HUES64 (cell line): Measurements from ENCODE around the gene RGSL1.

Experiments
- H3K27ac ChIP-seq: 2 replicates; pipeline ENCODE4 v1.7.0; 2013; ENCODE audit warnings: low read depth, low read length, inconsistent platforms
- H3K27me3 ChIP-seq: 2 replicates; pipeline ENCODE4 v1.6.1; 2013; ENCODE audit warnings: mild to moderate bottlenecking, low read length; ENCODE audit not compliant: insufficient read depth
- H3K36me3 ChIP-seq: 2 replicates; pipeline ENCODE4 v1.6.1; 2013; ENCODE audit warnings: mild to moderate bottlenecking, low read length; ENCODE audit not compliant: insufficient read depth
- H3K4me1 ChIP-seq: 2 replicates; pipeline ENCODE4 v1.6.1; 2013; ENCODE audit warnings: mild to moderate bottlenecking, low read length, moderate library complexity; ENCODE audit not compliant: insufficient read depth
- H3K4me3 ChIP-seq: 2 replicates; pipeline ENCODE4 v1.5.1; 2013; ENCODE audit warnings: mild to moderate bottlenecking, low read length, moderate library complexity
- H3K9ac ChIP-seq: 2 replicates; pipeline ENCODE4 v1.6.1; 2013; ENCODE audit warnings: mild to moderate bottlenecking, low read depth, low read length
- H3K9me3 ChIP-seq: 2 replicates; pipeline ENCODE4 v1.6.1; 2013; ENCODE audit warnings: low read depth, low read length; ENCODE audit not compliant: insufficient read depth
- WGBS: fragments of 150-250, 120-280 bp; methylation state at CpG from one replicate; pipeline ENCODE4 v1.1.7; 2013; ENCODE audit warnings: missing lambda C conversion rate; 5-methylcytosine and 5-hydroxymethylcytosine counted together

RGSL1 gene

GRCh38 chr1:182533896-182534295 is 84.0 kb downstream of the RGSL1 start:
- Histone ChIP-seq H3K27ac (no peak overlapping the region), H3K36me3 (no peaks in the 10 kb centered on the region), H3K9ac (no peak overlapping the region), H3K4me3 (no peak overlapping the region), H3K4me1 (no peaks in the 10 kb centered on the region), H3K9me3 (no peaks in the 10 kb centered on the region), H3K27me3 (no peaks in the 10 kb centered on the region)
- WGBS = 100% methylated on average over 2 of the region's 2 CpGs

- H3K9ac ChIP-seq = no peak overlapping the region
- H3K36me3 ChIP-seq = no peaks in the 10 kb centered on the region
- 0 out of 2 replicates have a peak, but pooled peaks cover 3% of the 10 kb centered on the region for H3K9me3 ChIP-seq
- H3K4me1 ChIP-seq = no peaks in the 10 kb centered on the region
- H3K4me3 ChIP-seq = no peak overlapping the region
- no peak overlapping the region for H3K27ac ChIP-seq
- H3K27me3 ChIP-seq = no peaks in the 10 kb centered on the region
These were observed 99.4 kb downstream of the RGSL1 start for GRCh38 chr1:182549346-182549745.

- Histone ChIP-seq H3K9me3 (0 out of 2 replicates have a peak, but pooled peaks cover 3% of the 10 kb centered on the region), H3K4me1 (no peaks in the 10 kb centered on the region), H3K4me3 (no peak overlapping the region), H3K27ac (no peak overlapping the region), H3K36me3 (no peaks in the 10 kb centered on the region), H3K9ac (no peak overlapping the region), H3K27me3 (no peaks in the 10 kb centered on the region)
- no CpG with 5 or more reads among the region's 1 CpG for WGBS
These were observed 99.9 kb downstream of the RGSL1 start for GRCh38 chr1:182549811-182550210.

GRCh38 chr1:182552527-182552926 is 102.6 kb downstream of the RGSL1 start:
- no peak overlapping the region for H3K4me3 ChIP-seq
- no peak overlapping the region for H3K27ac ChIP-seq
- H3K27me3 ChIP-seq = no peaks in the 10 kb centered on the region
- no peaks in the 10 kb centered on the region for H3K4me1 ChIP-seq
- 0 out of 2 replicates have a peak, but pooled peaks cover 3% of the 10 kb centered on the region for H3K9me3 ChIP-seq
- 87% methylated on average over 2 of the region's 2 CpGs for WGBS
- no peak overlapping the region for H3K9ac ChIP-seq
- no peaks in the 10 kb centered on the region for H3K36me3 ChIP-seq

GRCh38 chr1:182555493-182555892 is 105.5 kb downstream of the RGSL1 start:
- Histone ChIP-seq H3K4me3 (no peak overlapping the region), H3K36me3 (no peaks in the 10 kb centered on the region), H3K4me1 (no peaks in the 10 kb centered on the region), H3K9me3 (0 out of 2 replicates have a peak, but pooled peaks cover 3% of the 10 kb centered on the region), H3K9ac (no peak overlapping the region), H3K27ac (no peak overlapping the region), H3K27me3 (no peaks in the 10 kb centered on the region)
- 97% methylated on average over 1 of the region's 1 CpG for WGBS

GRCh38 chr1:182556279-182556678 is 106.3 kb downstream of the RGSL1 start:
- Histone ChIP-seq H3K27me3 (no peaks in the 10 kb centered on the region), H3K27ac (no peak overlapping the region), H3K9ac (no peak overlapping the region), H3K36me3 (no peaks in the 10 kb centered on the region), H3K4me3 (no peak overlapping the region), H3K4me1 (no peaks in the 10 kb centered on the region), H3K9me3 (0 out of 2 replicates have a peak, but pooled peaks cover 3% of the 10 kb centered on the region)

- H3K4me3 ChIP-seq = no peak overlapping the region
- WGBS = 84% methylated on average over 7 of the region's 7 CpGs
These were observed 110.5 kb downstream of the RGSL1 start for GRCh38 chr1:182560392-182560984.

GRCh38 chr1:182561456-182561855 is 111.5 kb downstream of the RGSL1 start:
- no peak overlapping the region for H3K27ac ChIP-seq
- H3K36me3 ChIP-seq = no peaks in the 10 kb centered on the region
- WGBS = 93% methylated on average over 4 of the region's 4 CpGs
- H3K9me3 ChIP-seq = no peaks in the 10 kb centered on the region
- H3K9ac ChIP-seq = no peak overlapping the region
- H3K4me3 ChIP-seq = no peak overlapping the region
- H3K4me1 ChIP-seq = no peaks in the 10 kb centered on the region
- H3K27me3 ChIP-seq = no peaks in the 10 kb centered on the region

More at GRCh38 chr1:182560392-182560984, 110.5 kb downstream of the RGSL1 start:
- no peaks in the 10 kb centered on the region for H3K9me3 ChIP-seq
- H3K27ac ChIP-seq = no peak overlapping the region
- no peak overlapping the region for H3K9ac ChIP-seq
- no peaks in the 10 kb centered on the region for H3K36me3 ChIP-seq
- H3K27me3 ChIP-seq = no peaks in the 10 kb centered on the region
- H3K4me1 ChIP-seq = no peaks in the 10 kb centered on the region

- Histone ChIP-seq H3K4me3 (no peak overlapping the region), H3K9ac (no peak overlapping the region), H3K36me3 (no peaks in the 10 kb centered on the region), H3K4me1 (no peaks in the 10 kb centered on the region), H3K27ac (no peak overlapping the region), H3K27me3 (no peaks in the 10 kb centered on the region), H3K9me3 (no peaks in the 10 kb centered on the region)
- WGBS = 91% methylated on average over 4 of the region's 4 CpGs
These were observed 113.1 kb downstream of the RGSL1 start for GRCh38 chr1:182563095-182563494.

- no peak overlapping the region for H3K9ac ChIP-seq
- no peaks in the 10 kb centered on the region for H3K27me3 ChIP-seq
- H3K9me3 ChIP-seq = no peaks in the 10 kb centered on the region
- 97% methylated on average over 2 of the region's 2 CpGs for WGBS
- no peak overlapping the region for H3K4me3 ChIP-seq
- H3K4me1 ChIP-seq = no peaks in the 10 kb centered on the region
- no peaks in the 10 kb centered on the region for H3K36me3 ChIP-seq
- no peak overlapping the region for H3K27ac ChIP-seq
These were observed 114.6 kb downstream of the RGSL1 start for GRCh38 chr1:182564406-182565004.

- 91% methylated on average over 3 of the region's 3 CpGs for WGBS
- H3K27me3 ChIP-seq = no peaks in the 10 kb centered on the region
- no peak overlapping the region for H3K9ac ChIP-seq
- H3K36me3 ChIP-seq = no peaks in the 10 kb centered on the region
- no peak overlapping the region for H3K4me3 ChIP-seq
- H3K9me3 ChIP-seq = no peaks in the 10 kb centered on the region
- H3K4me1 ChIP-seq = no peaks in the 10 kb centered on the region
- H3K27ac ChIP-seq = no peak overlapping the region
These were observed 115.6 kb downstream of the RGSL1 start for GRCh38 chr1:182565537-182565936.
